Epithelial cell of prostate (primary cell): ENCODE data around the gene ZNF503.
"Not testable (repeated sequence)": the region's sequence is repeated elsewhere in the genome, so short reads cannot be mapped to it uniquely, and the experiment has no call there.

Experiments
- DNase-seq: peaks from one replicate; pipeline ENCODE4 v3.0.0-alpha.2; 2011; ENCODE audit warnings: low read depth, low spot score
- H3K27ac ChIP-seq: fragments of 450-650 bp; 2 replicates; pipeline ENCODE4 v1.5.1; 2017; ENCODE audit warnings: mild to moderate bottlenecking

Gene ZNF503

GRCh38 chr10:75359876-75360275, 41.7 kb downstream of the ZNF503 start:
- peak overlapping the region; percentile 91 for H3K27ac ChIP-seq
- not testable (repeated sequence) for DNase-seq

- H3K27ac ChIP-seq = peak overlapping the region; percentile 91
- DNase-seq = peak; percentile 84
Measured at GRCh38 chr10:75358835-75359421, 42.6 kb downstream of the ZNF503 start.

DNA sequence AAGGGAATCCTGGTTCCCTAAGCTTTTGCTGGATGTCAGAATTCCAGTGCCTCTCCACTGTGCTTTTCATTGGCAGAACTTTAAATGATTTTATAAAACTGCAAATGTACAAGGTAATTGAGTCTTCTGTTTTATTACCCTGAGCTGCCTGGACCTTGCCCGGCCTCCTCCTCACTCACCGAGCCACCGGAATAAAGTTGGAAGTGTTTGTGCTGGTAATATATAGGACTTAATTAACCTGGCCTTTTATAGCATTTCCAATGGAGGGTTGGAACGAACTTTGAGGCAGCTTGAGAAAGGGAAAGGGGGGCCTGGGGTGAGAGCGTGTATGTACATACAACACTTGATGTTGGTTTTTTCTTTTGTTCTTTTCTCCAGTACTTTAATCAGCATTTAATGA, 43.4 kb downstream of the ZNF503 start:
- no peak for DNase-seq
- peak overlapping the region; percentile 91 for H3K27ac ChIP-seq

DNA sequence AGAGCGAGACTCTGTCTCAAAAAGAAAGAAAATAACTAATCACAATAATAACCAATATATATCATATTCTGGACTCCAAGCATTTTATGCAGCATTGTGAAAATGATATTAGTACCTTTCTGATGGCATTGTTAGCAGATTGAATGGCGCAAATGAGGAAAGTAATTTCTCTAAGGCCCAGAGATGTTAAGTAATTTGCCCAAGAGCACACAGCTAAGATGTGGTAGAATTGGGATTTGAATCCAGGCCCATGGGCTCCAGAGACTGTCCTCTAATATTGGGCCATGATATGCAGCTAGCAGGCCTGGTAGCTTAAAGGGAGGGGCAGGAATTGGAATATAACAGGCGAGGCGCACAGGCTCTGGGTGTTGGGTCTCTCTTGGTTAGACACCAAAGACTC, 44.1 kb downstream of the ZNF503 start:
- no peak overlapping the region for H3K27ac ChIP-seq
- DNase-seq = no peak

DNA sequence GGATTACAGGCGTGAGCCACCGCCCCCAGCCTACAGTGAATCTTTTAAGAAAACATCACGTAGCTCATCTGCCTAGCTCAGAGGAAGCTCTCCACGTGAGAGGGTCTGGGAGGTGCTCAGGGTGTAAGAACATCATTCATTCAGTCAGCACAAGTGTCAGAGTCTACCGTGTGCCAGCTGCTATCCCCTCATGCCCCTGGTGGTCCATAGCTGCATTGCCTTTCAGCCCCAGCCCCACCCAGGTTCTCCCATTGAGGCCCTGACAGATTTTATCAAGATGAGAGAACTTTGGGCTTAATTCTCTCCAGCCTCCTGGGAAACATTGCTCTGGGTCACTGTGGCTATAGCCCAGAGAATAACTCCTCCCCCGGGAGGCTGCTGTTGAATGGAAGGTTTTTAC, 45.1 kb downstream of the ZNF503 start:
- H3K27ac ChIP-seq = no peak overlapping the region
- no peak for DNase-seq

GRCh38 chr10:75355706-75356105, 45.9 kb downstream of the ZNF503 start:
- H3K27ac ChIP-seq = no peak overlapping the region
- DNase-seq = no peak

GRCh38 chr10:75353183-75353582, 48.4 kb downstream of the ZNF503 start:
- no peak overlapping the region for H3K27ac ChIP-seq
- no peak for DNase-seq

DNA sequence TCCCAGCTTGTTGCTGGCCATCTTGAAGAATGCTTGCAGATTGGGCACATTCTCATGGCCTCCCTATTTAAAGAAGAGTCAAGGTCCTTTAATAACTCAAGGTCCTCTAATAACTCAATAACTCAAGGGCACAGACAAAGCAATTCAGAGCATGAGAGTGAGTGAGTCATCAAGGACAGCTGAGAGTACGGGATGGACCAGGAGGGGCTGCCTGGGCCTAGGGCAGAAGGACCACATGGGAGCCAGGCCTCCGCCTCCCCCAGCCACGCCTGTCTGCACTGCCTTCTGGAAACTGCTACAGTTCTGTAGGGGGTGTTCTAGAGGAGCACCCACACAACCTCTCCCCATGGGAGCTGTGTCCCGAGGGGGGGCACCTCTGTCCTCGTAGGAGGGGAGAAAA, 48.9 kb downstream of the ZNF503 start:
- DNase-seq = no peak
- no peak overlapping the region for H3K27ac ChIP-seq

DNA sequence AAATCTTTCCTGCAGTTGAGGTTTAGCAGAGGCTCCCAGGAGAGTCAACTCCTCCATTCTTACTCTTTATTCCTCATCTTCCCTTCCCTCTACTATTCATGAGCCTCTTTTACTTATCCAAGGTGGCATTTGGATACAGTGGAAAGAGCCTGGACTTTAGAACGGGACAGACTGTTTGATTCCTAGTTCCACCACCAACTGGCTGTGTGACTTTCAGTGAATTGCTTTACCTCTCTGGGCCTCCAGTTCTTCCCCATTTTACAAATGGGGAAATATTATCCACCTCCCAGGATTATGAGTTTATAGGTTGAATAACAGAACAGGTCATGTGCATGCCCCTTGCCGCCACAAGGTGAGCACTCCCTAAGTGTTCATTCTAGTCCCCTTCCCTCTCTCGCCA, 49.9 kb downstream of the ZNF503 start:
- no peak for DNase-seq
- H3K27ac ChIP-seq = no peak overlapping the region

DNA sequence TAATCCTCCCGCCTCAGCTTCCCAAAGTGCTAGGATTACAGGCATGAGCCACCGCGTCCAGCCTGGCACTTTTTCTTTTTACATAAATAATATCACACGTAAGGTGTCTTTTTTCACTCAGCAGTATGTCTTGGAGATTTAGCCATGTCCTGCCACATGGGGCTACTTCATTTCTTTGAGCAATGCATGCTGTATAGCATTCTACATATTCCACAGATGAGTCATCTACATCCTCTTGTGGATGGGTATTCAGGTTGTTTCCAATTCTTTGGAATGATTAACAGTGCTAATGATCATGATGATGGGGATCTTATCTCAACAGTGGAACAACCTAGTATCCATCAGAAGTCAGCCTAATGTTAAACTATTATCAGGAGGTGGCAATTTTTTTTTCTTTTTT, 50.8 kb downstream of the ZNF503 start:
- DNase-seq = no peak
- no peak overlapping the region for H3K27ac ChIP-seq
